WTC11 (cell line): ENCODE measurements around the gene RBM28.
A peak's percentile ranks its signal among the peaks of the same experiment; 100 is the strongest.

Experiments
- CTCF ChIP-seq: fragments of 200-600 bp; IDR thresholded peaks from 2 replicates; pipeline ENCODE4 v1.8.0; 2022; ENCODE audit warnings: antibody characterized with exemption
- ELF4 ChIP-seq: sonication (generic); formaldehyde crosslinking; IDR thresholded peaks from 2 replicates; pipeline ENCODE4 v1.8.1; 2022; ENCODE audit warnings: low read depth, mild to moderate bottlenecking, moderate library complexity, missing genetic modification reagents
- HMGXB4 ChIP-seq: sonication (generic); formaldehyde crosslinking; IDR thresholded peaks from 2 replicates; pipeline ENCODE4 v1.8.1; 2023; ENCODE audit warnings: mild to moderate bottlenecking, moderate library complexity, missing genetic modification reagents
- MAX ChIP-seq: sonication (generic); formaldehyde crosslinking; IDR thresholded peaks from 2 replicates; pipeline ENCODE4 v1.8.0; 2022; ENCODE audit warnings: mild to moderate bottlenecking, missing genetic modification reagents
- ZNF121 ChIP-seq: sonication (generic); formaldehyde crosslinking; IDR thresholded peaks from 2 replicates; pipeline ENCODE4 v1.8.0; 2023; ENCODE audit warnings: missing genetic modification reagents
- TF ChIP-seq, protein P1 (sequence below): sonication (generic); formaldehyde crosslinking; IDR thresholded peaks from 2 replicates; pipeline ENCODE4 v1.8.0; 2022; ENCODE audit warnings: missing genetic modification reagents
- TF ChIP-seq, protein P2 (sequence below): sonication (generic); formaldehyde crosslinking; IDR thresholded peaks from 2 replicates; pipeline ENCODE4 v1.8.1; 2023; ENCODE audit warnings: mild to moderate bottlenecking, missing genetic modification reagents, moderate library complexity

- TF ChIP-seq MAX (0 out of 2 replicates have a peak, but pooled peaks have one; percentile 10), HMGXB4 (no peak), CTCF (peak; percentile 94), ELF4 (CRISPR knock-in tag) (no peak), ZNF121 (no peak)
- TF ChIP-seq, protein P1, sequence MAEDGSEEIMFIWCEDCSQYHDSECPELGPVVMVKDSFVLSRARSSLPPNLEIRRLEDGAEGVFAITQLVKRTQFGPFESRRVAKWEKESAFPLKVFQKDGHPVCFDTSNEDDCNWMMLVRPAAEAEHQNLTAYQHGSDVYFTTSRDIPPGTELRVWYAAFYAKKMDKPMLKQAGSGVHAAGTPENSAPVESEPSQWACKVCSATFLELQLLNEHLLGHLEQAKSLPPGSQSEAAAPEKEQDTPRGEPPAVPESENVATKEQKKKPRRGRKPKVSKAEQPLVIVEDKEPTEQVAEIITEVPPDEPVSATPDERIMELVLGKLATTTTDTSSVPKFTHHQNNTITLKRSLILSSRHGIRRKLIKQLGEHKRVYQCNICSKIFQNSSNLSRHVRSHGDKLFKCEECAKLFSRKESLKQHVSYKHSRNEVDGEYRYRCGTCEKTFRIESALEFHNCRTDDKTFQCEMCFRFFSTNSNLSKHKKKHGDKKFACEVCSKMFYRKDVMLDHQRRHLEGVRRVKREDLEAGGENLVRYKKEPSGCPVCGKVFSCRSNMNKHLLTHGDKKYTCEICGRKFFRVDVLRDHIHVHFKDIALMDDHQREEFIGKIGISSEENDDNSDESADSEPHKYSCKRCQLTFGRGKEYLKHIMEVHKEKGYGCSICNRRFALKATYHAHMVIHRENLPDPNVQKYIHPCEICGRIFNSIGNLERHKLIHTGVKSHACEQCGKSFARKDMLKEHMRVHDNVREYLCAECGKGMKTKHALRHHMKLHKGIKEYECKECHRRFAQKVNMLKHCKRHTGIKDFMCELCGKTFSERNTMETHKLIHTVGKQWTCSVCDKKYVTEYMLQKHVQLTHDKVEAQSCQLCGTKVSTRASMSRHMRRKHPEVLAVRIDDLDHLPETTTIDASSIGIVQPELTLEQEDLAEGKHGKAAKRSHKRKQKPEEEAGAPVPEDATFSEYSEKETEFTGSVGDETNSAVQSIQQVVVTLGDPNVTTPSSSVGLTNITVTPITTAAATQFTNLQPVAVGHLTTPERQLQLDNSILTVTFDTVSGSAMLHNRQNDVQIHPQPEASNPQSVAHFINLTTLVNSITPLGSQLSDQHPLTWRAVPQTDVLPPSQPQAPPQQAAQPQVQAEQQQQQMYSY (CRISPR knock-in tag): no peak
- TF ChIP-seq, protein P2, sequence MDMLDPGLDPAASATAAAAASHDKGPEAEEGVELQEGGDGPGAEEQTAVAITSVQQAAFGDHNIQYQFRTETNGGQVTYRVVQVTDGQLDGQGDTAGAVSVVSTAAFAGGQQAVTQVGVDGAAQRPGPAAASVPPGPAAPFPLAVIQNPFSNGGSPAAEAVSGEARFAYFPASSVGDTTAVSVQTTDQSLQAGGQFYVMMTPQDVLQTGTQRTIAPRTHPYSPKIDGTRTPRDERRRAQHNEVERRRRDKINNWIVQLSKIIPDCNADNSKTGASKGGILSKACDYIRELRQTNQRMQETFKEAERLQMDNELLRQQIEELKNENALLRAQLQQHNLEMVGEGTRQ (CRISPR knock-in tag): no peak; the same call in 1 of the 2 replicates
These were observed 37.6 kb upstream of the RBM28 start for GRCh38 chr7:128381161-128381821.
